Measurements from ENCODE around the gene ZNF747.

The ZNF747 gene

DNA sequence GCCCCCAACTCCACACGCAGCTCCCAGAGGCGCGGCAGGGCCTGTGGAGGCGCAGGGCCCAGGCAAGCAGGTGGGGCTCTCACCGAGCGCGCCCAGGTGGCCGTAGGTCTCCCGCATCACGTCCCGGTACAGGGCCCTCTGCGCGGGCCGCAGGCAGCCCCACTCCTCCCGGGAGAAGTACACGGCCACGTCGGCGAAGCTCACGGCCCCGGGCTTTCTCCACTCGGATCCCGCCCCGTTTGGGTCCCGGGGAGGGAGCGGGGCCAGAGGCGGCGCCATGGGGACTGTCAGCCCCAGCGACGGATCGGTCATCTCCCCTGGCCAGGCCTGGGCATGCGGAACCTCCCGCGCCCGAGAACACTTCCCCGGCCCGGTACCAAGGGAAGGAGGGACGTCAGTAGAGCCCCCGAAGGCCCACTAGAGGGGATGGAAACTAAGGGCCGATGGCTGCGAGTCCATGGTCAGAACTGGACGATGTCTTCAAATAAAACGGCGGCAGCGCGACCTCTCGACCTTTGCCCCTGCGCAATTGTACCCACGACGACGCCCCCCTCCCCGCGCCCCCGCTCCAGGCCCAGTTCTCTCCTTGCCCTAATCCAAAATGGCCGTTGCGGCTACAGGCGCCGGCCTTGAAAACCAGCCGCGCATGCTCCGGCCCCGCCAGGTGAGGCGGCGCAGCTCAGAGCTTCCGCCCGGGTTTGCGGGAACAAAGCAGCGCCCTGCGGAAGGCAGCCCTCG, at the start of gene ZNF747:
TSS of gene ZNF747 (minus strand) at position 491 of the 738 bp plus-strand sequence. CDS start at position 312, 179 bp downstream.
- peak; percentile 82 for DNase-seq

DNA sequence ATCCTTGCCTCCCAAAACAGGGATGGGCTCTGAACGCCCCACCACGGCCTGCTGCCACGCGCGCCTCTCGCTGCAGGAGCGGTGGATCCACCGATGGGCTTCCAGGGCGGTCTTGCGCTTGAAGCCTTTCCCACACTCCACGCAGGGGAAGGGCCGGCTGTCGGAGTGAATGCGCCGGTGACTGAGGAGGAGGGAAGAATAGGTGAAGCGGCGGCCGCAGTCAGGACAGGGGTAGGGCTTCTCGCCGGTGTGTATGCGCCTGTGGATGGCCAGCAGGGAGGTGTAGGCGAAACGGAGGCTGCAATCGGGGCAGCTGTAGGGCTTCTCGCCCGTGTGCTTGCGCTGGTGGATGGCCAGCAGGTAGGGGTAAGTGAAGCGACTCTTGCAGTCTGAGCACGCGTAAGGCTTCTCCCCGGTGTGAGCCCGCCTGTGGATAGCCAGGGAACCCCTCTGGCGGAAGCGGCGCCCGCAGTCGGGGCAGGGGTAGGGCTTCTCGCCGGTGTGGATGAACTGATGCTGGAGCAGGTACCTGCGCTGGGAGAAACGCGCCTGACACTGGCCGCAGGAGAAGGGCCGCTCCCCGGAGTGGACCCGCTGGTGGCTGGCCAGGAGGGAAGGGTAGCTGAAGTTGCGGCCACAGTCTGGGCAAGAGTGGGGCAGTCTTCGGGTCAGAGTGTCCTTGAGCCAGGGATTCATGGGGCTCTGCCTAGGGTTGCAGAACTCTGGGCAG, 48.1 kb upstream of the ZNF747 start:
- DNase-seq: no peak

DNA sequence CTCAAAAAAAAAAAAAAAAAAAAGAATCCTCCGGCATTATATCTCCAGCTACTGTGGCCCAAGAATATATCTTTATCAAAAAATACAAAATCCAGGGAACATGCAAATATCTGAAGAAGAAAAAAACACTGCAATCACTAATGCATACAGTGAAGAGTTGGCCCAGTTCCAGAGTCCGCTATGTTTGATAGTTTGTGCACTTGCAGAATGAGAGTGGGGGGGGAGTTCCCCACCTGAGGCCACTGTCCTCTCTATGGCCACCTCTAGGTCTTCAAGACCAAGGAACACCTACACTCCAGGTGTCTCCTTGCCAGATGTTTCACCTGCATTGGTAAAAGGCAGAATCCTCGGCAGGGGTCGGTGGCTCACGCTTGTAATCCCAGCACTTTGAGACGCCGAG, 46.8 kb upstream of the ZNF747 start:
- no peak for DNase-seq

DNA sequence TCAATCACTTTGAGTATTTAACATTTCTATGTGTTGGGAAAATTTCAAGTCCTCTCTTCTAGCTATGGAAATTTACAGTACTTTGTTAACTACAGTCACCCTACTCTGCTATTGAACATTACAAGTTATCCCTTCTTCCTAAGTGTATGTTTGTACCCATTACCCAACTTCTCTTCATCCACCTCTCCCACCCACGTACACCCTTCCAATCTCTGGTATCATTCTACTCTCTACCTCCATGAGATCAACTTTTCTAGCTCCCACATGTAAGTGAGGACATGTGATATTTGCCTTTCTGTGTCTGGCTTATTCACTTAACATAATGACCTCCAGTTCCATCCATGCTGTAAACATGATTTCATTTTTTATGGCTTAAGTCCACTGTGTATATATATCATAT, 40.0 kb upstream of the ZNF747 start:
- no peak for DNase-seq

DNA sequence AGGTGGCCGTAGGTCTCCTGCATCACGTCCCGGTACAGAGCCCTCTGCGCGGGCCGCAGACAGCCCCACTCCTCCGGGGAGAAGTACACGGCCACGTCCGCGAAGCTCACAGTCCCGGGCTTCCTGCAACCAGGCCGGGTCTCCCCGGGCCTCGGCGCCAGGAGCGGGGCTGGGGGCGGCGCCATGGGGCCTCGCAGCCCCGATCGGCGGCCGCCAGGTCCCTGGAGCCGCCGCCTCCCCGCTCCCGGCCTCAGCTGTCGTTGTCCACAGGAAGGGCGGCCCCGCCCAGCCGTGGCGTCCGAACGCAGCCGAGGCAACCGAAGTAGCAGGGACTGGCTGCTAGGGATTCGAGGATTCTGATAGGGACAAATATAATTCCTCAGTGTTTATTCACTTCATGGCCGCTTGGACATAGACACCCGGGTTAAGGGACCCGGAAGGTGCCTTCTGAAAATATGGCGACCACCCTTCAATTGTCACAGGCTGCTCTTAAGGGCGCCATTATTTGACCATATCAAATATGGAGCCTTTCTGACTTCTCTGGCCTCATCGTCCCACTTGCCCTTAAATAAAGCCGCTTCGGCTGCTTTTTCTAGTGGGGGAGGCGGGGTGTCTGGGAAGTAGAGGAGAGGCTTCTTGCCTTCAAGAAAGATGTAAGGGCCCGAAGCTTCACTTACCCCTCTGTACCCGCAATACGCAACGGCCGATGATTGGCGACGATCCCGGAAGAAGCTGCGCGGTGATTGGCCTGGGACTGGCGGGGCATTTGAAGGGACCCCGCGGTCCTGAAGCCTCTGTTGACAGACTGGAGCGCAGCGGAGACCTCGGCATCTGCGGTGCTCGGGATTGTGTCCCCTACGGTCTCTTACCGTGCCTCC, 37.0 kb upstream of the ZNF747 start, which contains the start of gene ZNF688:
TSS of gene ZNF688 (minus strand) at position 270 of the 878 bp plus-strand sequence. CDS start at position 185, 85 bp downstream.
- peak; percentile 99 for DNase-seq

DNA sequence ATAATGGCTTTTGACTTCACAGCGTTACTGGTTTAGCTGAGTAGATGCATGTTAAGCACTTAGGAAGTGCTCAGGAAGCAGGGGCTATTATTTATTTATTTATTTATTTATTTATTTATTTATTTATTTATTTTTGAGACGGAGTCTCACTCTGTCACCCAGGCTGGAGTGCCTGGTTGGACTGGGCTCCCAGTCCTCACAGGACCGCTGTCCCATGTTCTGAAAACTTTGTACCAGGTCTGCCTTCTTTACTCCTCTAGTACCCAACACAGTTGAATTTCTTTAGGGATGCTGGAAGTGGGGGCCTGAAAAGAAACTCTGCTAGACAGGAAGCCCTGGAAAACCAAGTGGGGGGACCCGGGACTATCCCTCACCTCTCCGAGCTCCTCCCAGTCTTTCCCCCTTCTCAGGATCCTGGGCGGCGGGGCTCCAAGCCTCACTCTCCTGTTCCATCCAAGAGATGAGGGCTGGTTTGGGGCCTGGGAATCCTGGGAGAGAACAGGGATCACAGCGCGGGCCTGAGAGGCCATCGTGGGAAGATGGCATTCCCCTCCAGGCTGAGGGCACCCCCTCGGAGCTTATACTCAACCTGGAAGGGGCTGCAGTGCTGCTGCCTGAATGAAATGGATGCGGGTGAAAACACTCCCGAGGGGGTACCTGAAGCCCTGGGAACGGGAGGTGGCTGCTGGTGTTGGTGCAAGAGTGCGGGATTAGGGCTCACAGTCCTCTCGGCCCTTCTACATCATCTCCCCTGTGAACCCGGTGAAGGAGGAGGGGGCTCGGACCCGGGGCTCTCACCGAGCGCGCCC, 36.2 kb upstream of the ZNF747 start:
- no peak for DNase-seq

DNA sequence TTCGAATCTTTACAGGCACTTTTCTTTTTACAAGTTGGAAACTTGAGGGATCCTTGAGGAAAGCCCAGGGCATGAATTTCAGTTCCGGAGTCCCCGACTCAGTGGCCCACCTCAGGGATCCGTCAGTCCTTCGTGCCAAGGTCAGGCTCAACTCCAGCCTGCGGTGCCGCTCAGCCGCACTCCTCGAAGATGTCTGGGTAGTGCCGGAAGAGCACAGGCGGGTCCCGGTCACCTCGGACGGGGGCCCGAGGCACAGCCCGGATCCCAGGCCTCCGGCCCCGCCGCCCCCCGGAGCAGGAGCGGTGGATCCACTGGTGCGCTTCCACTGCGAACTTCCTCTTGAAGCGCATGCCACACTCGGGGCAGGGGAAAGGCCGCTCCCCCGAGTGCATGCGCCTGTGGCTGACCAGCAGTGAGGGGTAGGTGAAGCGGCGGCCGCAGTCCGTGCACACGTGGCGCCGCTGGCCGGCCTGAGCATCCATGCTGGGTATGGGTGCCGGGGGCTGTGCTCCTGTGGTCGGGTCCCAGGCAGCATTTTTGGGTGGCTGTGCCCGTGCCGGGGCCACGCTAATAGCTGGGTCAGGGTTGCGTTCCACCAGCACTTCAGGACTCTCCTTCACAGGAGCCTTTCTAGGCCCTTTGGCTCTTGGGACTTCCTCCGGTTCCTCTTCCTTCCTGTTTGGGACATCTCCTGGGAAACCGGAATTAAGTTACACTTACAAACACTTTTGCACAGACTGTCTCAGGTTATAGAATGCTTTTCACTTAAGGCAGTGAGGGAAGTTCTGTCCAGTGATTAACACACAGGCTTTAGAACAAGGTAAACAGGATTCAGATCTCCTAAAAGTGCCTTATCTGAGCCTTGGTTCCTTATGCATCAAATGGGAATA, 35.3 kb upstream of the ZNF747 start:
- no peak for DNase-seq

DNA sequence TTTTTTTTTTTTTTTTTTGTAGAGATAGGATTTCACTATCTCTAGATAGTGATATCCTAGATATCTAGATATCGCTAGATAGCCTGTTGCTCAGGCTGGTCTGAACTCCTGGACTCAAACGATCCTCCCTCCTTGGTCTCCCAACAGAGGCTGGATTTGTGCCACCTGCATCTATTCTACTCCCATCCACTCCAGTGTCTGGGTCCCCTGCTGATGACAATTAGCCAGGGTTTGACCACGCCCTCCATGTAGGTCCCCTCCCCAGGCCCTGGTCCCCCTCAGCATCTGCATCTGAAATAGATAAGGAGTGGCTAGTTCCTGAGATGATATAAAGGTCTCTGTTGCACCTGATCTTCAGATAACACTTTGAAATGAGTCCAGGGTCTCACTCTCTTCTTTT, 34.6 kb upstream of the ZNF747 start:
- no peak for DNase-seq

DNA sequence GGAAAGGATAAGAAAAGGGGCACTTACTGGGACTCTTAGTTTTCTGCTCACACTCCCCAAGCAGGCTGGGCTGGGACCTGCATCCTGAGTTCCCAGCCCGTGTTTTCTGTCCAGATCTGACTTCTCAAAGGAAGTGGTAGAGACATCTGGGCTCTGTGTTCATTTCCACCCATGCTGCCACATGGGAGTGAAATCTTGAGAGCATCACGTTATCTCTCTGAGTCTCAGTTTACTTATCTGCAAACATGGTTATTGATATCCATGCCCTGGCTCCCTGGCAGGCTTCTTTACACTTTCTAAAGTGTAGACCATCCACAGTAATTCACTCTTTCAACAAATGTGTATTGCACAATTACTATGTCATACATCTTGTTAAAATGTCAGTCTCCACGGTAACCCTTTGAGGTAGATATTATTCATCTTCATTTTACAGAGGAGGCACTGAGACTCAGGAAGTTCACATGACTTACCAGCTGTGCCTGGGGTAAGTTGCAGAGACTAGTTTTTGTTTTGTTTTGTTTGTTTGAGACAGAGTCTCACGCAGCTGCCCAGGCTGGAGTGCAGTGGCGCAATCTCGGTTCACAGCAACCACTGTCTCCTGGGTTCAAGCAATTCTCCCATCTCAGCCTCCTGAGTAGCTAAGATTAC, 33.5 kb upstream of the ZNF747 start:
- no peak for DNase-seq

DNA sequence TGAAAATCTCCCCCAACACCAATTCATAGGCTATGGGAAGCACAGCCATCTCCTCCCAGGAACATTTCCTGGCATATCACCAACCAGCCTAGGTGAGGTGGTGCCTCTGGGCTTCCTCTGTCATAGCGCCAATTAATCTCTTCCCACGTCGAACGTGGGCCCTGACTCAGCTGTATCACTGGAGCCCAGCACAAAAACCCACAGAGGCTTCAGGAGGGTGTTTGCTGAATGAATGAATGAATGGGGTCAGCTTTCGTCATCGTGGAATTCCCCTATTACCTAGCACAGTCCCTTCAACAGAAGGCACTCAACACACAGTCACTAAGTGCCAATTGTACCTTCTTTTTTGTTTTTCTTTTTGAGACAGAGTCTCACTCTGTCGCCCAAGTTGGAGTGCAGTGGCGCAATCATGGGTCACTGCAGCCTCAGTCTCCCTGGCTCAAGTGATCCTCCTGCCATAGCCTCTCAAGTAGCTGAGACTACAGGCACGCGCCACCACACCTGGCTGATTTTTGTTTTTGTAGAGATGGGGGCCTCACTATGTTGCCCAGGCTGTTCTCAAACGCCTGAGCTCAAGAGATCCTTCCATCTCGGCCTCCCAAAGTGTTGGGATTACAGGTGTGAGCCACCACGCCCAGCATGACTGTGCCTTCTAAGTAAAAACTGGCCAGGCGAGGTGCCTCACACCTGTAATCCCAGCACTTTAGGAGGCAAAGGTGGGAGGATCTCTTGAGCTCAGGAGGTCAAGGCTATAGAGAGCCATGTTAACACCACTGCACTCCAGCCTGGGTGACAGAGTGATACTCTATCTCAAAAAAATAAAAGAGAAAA, 32.7 kb upstream of the ZNF747 start:
- no peak for DNase-seq

DNA sequence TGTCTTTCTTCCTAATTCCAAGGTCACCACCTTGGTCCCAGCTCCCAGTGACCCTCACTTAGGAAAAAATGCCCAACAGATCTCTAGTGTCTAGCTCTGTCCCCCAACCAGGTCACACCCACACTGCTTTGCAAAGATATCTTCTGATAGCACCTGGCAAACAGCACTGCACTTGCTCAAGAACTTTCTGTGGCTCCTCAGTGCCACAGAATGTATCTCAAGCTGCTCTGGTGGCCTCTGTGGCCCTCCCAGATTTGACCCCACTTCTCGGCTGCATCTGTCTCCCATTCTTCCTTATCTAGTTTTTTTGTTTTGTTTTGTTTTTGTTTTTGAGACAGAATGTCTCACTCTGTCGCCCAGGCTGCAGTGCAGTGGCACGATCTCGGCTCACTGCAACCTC, 31.9 kb upstream of the ZNF747 start:
- no peak for DNase-seq

DNA sequence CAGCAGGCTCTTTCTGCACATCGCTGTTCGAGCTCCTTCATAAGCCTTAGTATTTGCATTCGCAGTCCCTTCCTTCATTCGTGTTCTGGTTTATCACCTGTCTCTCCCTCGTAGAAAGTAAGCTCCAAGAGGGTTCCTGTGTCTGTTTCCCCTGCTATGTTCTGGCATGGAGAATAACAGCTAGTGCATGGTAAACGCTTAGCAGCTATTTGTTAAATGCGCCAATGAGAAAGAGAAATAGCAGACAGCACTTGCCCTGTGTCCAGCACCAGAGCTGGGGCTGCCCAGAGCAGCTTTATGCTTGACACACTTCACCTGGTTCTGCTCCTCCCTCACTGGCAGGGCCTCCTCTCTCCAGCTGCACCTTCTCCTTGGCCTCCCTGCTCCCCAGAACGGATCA, 31.3 kb upstream of the ZNF747 start:
- no peak for DNase-seq

DNA sequence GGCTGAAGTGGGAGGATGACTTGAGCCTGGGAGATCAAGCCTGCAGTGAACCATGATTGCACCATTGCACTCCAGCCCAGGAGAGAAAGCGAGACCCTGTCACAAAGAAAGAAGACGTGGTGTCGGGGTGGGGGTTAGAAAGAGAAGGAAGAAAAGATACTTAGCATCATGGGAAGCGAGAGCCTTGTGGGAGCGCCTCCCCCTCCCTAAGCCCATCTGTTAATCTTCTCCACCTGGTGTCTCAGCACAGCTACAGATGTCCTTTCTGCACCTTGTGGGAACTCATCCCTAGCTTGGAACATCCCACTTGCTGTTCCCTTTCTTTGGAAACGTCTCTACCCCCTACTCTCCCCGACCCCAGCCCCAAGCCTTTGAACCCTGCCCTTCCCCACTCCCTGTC, 30.9 kb upstream of the ZNF747 start:
- no peak for DNase-seq

DNA sequence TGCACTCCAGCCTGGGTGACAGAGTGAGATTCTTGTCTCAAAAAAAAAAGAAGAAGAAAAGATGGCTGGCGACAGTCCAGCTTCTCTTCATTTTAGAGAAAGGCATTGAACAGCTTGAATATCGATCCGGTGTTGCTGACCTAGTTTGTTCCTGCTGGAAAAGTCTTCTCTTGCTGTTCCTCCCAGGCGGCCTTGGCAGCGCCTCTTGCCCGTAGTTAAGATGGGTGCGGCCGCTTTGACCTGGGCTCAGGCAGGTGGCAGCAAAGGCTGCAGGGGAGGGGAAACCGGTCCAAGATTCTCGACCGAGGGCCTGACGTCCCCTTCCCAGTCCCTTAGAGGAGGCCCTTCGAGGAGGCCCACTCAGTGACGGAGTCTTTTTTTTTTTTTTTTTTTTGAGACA, 27.4 kb upstream of the ZNF747 start:
- DNase-seq: no peak

DNA sequence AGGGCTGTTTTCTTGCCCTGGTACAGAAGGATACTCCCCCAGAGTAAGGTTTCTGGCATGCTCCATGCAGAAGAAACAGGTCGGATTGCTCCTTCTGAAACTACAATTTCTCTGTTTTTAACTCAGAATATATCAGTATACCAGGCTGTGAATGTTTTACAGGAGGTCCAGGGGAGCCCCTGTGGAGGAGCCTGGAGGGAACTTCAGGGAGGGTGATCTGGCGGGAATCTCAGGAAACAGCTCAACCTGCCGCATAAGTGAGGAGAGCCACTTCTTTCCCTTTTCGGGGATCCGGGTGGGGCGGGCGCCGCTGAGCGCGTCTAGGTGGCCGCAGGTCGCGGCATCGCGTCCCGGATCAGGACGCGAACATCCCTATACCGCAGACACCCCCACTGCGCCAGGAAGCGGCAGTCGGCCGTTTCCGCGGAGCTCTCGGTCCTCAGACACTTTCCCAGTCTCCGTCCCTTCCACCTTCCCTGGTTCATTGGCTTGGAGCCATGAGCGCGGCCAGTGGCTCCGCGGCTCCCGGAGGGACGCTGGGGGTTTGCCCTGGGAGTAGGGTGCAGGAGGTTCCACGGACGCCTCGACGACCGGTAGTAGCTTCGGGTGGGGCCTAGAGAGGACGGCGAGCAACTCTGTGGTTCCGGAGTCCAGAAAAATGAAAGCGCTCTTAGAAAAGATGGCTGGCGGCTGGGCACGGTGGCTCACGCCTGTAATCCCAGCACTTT, 26.6 kb upstream of the ZNF747 start:
- no peak for DNase-seq

DNA sequence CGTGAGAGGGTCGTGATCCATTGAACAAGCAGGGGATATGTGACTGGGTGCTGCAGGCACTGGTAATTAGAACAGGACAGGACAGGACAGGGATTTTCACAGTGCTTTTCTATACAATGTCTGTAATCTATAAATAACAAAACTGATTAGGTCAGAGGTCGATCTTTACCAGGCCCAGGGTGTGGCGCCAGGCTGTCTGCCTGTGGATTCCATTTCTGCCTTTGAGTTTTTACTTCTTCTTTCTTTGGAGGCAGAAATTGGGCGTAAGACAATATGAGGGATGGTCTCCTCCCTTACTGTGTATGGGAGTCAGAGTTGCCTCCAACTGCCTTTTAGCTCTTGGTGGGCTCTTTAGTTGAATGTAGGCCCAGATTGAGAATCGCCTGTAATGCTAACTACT, 25.0 kb upstream of the ZNF747 start:
- DNase-seq: no peak

DNA sequence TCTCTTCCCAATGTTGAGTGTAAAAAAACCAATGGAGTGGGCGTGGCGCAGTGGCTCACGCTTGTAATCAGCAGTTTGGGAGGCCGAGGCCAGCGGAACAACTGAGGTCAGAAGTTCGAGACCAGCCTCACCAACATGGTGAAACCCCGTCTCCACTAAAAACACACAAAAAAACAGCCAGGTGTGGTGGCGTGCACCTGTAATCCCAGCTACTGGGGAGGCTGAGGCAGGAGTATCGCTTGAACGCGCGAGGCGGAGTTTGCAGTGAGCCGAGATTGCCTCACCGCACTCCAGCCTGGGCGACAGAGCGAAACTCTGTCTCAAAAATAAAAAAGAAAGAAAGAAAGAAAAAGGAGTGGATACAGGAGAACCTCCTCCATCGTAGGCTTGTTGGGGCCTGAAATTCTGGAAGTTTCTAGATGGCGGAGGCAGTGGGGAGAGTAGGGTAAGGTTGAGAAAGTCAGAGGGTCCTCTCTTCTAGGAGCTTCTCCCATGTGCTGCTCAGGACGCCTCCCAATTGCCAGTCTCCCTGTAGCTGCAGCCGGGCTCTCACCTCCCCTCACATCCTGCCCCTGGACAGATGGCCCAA, 24.2 kb upstream of the ZNF747 start:
- DNase-seq: no peak

DNA sequence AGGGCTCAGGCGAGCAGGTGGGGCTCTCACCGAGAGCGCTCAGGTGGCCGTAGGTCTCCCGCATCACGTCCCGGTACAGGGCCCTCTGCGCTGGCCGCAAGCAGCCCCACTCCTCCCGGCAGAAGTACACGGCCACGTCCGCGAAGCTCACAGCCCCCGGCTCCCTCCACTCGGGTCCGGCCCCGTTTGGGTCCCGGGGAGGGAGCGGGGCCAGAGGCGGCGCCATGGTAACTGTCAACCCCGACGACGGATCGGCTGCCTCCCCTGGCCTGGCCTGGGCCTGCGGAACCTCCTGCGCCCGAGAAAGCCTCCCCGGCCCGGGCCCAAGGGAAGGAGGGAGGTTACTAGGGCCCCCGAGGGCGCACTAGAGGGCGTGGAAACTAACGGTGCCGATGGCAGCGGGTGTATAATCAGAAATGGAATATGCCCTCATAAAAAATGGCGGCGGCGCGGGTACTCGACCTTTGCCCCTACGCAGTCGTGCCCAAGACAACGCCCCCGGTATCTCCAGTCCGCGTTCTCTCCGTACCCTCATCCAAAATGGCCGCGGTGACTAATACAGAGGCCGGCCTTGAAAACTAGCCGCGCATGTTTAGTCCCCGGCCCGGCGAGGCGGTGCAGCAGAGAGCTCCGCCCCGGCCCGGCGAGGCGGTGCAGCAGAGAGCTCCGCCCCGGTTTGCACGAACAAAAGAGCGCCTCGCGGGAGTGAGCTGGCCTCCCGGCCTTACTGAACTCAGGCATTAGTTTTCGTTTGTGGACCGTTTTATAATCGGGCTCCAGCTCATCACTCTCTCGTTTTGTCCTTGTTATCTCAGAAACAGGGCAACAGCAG, 23.5 kb upstream of the ZNF747 start, which contains the start of gene ZNF764:
TSS of gene ZNF764 (minus strand) at position 418 of the 832 bp plus-strand sequence. CDS start at position 226, 192 bp downstream.
- DNase-seq: peak; percentile 97
